ENCODE results near the gene DSTN.
A peak's percentile ranks its signal among the peaks of the same experiment; 100 is the strongest.

DSTN gene

DNA sequence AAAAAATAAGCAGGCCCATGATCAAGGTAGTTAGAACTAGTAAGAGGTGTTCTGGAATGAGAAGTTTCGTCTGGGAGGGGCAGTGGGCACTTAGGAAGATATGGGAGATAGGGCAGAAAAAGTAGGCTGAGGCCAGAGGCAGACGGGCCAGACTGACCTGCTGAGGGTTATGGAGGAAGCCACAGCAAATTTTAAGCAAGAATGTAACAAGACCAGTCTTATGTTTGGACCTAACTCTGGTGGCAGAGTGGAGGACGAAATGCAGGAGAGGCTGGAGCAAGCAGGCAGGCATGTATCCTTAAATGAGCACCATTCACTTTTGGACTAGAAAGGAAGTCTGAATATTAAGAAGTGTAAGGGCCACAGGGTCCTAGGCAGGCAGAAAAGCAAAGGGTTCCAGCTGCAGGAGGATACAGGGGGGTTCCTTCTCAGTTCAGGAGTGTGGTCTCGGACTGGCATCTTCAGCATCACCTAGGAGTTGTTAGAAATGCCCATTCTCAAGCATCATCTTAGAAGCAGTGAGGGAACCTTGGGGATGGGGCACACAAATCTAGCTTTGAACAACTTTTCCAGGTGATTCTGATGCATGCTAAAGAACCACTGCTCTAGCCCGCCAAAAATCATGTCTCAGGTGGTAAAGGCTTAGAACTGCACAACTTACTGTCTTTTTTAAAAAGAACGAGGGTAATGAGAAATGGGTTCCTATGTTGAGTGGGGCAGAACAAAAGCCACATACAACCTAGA is 1.7 kb upstream of the DSTN start:
- H3K9me3 ChIP-seq (ENCODE audit: low read length), result no peaks in the 10 kb centered on the region
- no peaks in the 10 kb centered on the region; the same call in 1 of the 2 replicates for H4K20me1 ChIP-seq (ENCODE audit: insufficient read depth, low read length)
- no peaks in the 10 kb centered on the region for H3K9me2 ChIP-seq (ENCODE audit: low read depth, low read length)
- no peak overlapping the region for H3K4me2 ChIP-seq (ENCODE audit: low read length)
- no peaks in the 10 kb centered on the region for H3K36me3 ChIP-seq (ENCODE audit: insufficient read depth, low read length)
- peak overlapping the region; percentile 88 for H3K4me3 ChIP-seq (ENCODE audit: low read depth, low read length, poor library complexity, severe bottlenecking)
- no peaks in the 10 kb centered on the region; the same call in 1 of the 2 replicates for H3F3A ChIP-seq (ENCODE audit: insufficient read depth, low read length)
- H3K9ac ChIP-seq (ENCODE audit: low read length), result no peak overlapping the region
- peaks cover 30% of the 10 kb centered on the region for H3K4me1 ChIP-seq (ENCODE audit: insufficient read depth, low read length, severe bottlenecking)
- no peak overlapping the region for H2AFZ ChIP-seq (ENCODE audit: low read length)
- H3K79me2 ChIP-seq (ENCODE audit: insufficient read depth, low read length), result peaks cover 7% of the 10 kb centered on the region; the same call in 1 of the 2 replicates
- H3K27ac ChIP-seq (ENCODE audit: low read depth, low read length, poor library complexity, severe bottlenecking), result no peak overlapping the region
- H3K27me3 ChIP-seq (ENCODE audit: insufficient read depth, low read length), result no peaks in the 10 kb centered on the region
- TF ChIP-seq EZH2 (IDR thresholded peaks at IDR 0.05; ENCODE audit: borderline replicate concordance, low read length), result no peak
- TF ChIP-seq, protein P1, sequence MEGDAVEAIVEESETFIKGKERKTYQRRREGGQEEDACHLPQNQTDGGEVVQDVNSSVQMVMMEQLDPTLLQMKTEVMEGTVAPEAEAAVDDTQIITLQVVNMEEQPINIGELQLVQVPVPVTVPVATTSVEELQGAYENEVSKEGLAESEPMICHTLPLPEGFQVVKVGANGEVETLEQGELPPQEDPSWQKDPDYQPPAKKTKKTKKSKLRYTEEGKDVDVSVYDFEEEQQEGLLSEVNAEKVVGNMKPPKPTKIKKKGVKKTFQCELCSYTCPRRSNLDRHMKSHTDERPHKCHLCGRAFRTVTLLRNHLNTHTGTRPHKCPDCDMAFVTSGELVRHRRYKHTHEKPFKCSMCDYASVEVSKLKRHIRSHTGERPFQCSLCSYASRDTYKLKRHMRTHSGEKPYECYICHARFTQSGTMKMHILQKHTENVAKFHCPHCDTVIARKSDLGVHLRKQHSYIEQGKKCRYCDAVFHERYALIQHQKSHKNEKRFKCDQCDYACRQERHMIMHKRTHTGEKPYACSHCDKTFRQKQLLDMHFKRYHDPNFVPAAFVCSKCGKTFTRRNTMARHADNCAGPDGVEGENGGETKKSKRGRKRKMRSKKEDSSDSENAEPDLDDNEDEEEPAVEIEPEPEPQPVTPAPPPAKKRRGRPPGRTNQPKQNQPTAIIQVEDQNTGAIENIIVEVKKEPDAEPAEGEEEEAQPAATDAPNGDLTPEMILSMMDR (IDR thresholded peaks at IDR 0.05; ENCODE audit: low read length), result no peak

DNA sequence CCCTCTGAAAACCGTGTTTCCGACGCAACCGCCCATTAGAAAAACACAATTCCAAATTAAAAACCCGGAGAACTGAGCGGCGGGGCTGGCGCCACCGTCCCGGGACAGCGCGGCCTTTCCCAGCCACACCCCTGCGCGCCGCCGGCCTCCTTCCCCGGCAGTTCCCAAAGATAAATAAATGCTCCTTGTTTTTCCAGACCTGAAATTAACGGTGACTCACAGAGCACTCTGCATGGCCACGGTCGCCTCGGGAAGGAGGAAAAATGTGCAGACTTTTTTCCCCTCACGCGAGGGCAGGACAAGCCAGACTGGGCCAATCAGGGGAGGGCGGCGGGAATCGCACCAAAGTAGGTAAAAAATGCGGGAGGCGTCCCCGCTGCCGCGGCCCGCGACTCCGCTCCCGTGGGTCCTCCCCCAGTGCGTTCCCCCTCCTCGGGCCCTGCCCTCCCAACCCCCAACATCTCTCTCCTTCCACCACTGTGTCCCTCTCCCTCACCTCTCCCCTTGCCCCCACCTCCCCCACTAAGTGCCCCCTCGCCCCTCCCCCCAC is 828 bp upstream of the DSTN start:
- H3K27ac ChIP-seq (ENCODE audit: low read depth, low read length, poor library complexity, severe bottlenecking), result no peak overlapping the region
- no peaks in the 10 kb centered on the region for H3K36me3 ChIP-seq (ENCODE audit: insufficient read depth, low read length)
- H4K20me1 ChIP-seq (ENCODE audit: insufficient read depth, low read length), result no peaks in the 10 kb centered on the region; the same call in 1 of the 2 replicates
- peak overlapping the region; percentile 88 for H3K4me3 ChIP-seq (ENCODE audit: low read depth, low read length, poor library complexity, severe bottlenecking)
- peak overlapping the region; percentile 47; the same call in 1 of the 2 replicates for H3K4me2 ChIP-seq (ENCODE audit: low read length)
- H3F3A ChIP-seq (ENCODE audit: insufficient read depth, low read length), result no peaks in the 10 kb centered on the region; the same call in 1 of the 2 replicates
- peaks cover 7% of the 10 kb centered on the region; the same call in 1 of the 2 replicates for H3K79me2 ChIP-seq (ENCODE audit: insufficient read depth, low read length)
- H3K9ac ChIP-seq (ENCODE audit: low read length), result no peak overlapping the region; the same call in 1 of the 2 replicates
- H3K9me3 ChIP-seq (ENCODE audit: low read length), result no peaks in the 10 kb centered on the region
- no peaks in the 10 kb centered on the region for H3K27me3 ChIP-seq (ENCODE audit: insufficient read depth, low read length)
- no peak overlapping the region for H2AFZ ChIP-seq (ENCODE audit: low read length)
- peaks cover 30% of the 10 kb centered on the region for H3K4me1 ChIP-seq (ENCODE audit: insufficient read depth, low read length, severe bottlenecking)
- H3K9me2 ChIP-seq (ENCODE audit: low read depth, low read length), result no peaks in the 10 kb centered on the region
- TF ChIP-seq, protein P1 (IDR thresholded peaks at IDR 0.05; ENCODE audit: low read length), result no peak
- no peak for TF ChIP-seq EZH2 (IDR thresholded peaks at IDR 0.05; ENCODE audit: borderline replicate concordance, low read length)

DNA sequence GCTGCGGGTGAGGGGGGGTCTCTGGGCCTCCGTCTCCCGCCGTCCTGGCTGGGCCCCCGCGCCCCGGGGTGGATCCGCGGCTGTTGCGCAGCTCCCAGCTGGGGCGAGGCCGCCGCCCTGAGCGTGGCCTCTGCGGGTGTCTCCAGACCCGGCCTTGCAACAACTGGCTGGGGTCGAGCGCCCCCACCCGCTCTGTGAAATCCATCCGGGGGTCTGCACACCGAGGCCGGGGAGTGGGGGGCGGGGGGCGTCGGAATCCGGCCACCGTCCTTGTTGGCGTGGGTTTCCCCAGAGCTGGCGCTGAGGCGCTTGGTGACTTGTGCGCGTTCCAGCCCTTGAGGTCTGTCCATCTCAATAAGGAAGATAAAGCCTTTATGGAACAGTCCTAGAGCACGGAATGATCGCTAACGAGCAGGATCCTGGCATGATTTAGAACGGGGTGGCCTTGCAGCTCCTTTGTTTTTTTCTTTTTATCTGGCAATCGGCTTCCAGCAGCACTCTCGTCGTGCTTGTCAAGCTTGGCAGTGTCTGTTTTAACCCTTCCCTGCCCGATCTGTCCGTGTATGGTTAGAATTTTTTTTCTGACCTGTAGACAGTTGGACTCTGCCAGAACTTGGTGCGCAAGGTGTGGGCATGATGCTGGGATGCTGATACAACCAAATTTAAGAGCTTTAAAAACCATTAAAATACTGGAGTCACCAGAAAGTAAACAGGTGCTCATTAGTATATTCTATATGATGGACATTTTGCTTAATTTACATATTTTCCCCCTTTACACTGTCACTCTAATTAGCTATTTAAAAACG is 675 bp downstream of the DSTN start:
- H3K9me2 ChIP-seq (ENCODE audit: low read depth, low read length), result no peaks in the 10 kb centered on the region
- no peaks in the 10 kb centered on the region for H3K27me3 ChIP-seq (ENCODE audit: insufficient read depth, low read length)
- H3K27ac ChIP-seq (ENCODE audit: low read depth, low read length, poor library complexity, severe bottlenecking), result peak overlapping the region; percentile 66
- peak overlapping the region; percentile 81 for H3K9ac ChIP-seq (ENCODE audit: low read length)
- no peaks in the 10 kb centered on the region; the same call in 1 of the 2 replicates for H4K20me1 ChIP-seq (ENCODE audit: insufficient read depth, low read length)
- peak overlapping the region; percentile 88 for H3K4me3 ChIP-seq (ENCODE audit: low read depth, low read length, poor library complexity, severe bottlenecking)
- H3K79me2 ChIP-seq (ENCODE audit: insufficient read depth, low read length), result peaks cover 7% of the 10 kb centered on the region; the same call in 1 of the 2 replicates
- no peaks in the 10 kb centered on the region; the same call in 1 of the 2 replicates for H3F3A ChIP-seq (ENCODE audit: insufficient read depth, low read length)
- H3K4me1 ChIP-seq (ENCODE audit: insufficient read depth, low read length, severe bottlenecking), result peaks cover 30% of the 10 kb centered on the region
- TF ChIP-seq, protein P1 (IDR thresholded peaks at IDR 0.05; ENCODE audit: low read length), result peak; percentile 23; the same call in 1 of the 2 replicates
- no peak for TF ChIP-seq EZH2 (IDR thresholded peaks at IDR 0.05; ENCODE audit: borderline replicate concordance, low read length)
- 0 out of 2 replicates have a peak overlapping the region, but pooled peaks have one; percentile 8 for H2AFZ ChIP-seq (ENCODE audit: low read length)
- H3K9me3 ChIP-seq (ENCODE audit: low read length), result no peaks in the 10 kb centered on the region
- H3K4me2 ChIP-seq (ENCODE audit: low read length), result peak overlapping the region; percentile 98
- no peaks in the 10 kb centered on the region for H3K36me3 ChIP-seq (ENCODE audit: insufficient read depth, low read length)
